Neural cell (in vitro differentiated cells): ENCODE data around the gene HFM1. TPM values are rescaled to one million over a fixed set of nuclear protein-coding genes. Genes with fewer than 3 reads are reported as not detected.

Experiments used
- H2AFZ ChIP-seq: fragments of 200-600, 300-800 bp; sonication (generic), shearing (Covaris generic); 2 replicates; pipeline ENCODE4 v1.6.0; 2014; ENCODE audit warnings: low read depth, mild to moderate bottlenecking, antibody characterized with exemption, low read length, moderate library complexity
- H3F3A ChIP-seq: fragments of 200-600 bp; shearing (Covaris generic); 2 replicates; pipeline ENCODE4 v1.6.1; 2016; ENCODE audit warnings: mild to moderate bottlenecking, moderate library complexity, mixed read lengths, antibody characterized with exemption, low read length; ENCODE audit not compliant: insufficient read depth, poor library complexity, severe bottlenecking
- H3K27ac ChIP-seq: fragments of 200-600, 300-800 bp; sonication (generic), shearing (Covaris generic); 2 replicates; pipeline ENCODE4 v1.5.1; 2014; ENCODE audit warnings: mild to moderate bottlenecking, low read length, moderate library complexity
- H3K27me3 ChIP-seq: fragments of 300-800, 200-600 bp; sonication (generic), shearing (Covaris generic); 2 replicates; pipeline ENCODE4 v1.6.0; 2014; ENCODE audit warnings: mild to moderate bottlenecking, low read depth, low read length, moderate library complexity; ENCODE audit not compliant: insufficient read depth
- H3K36me3 ChIP-seq: fragments of 300-800, 200-600 bp; sonication (generic), shearing (Covaris generic); 2 replicates; pipeline ENCODE4 v1.5.1; 2014; ENCODE audit warnings: mild to moderate bottlenecking, antibody characterized with exemption, low read length, moderate library complexity; ENCODE audit not compliant: insufficient read depth
- H3K4me2 ChIP-seq: fragments of 300-800, 200-600 bp; sonication (generic), shearing (Covaris generic); 2 replicates; pipeline ENCODE4 v1.6.0; 2014; ENCODE audit warnings: mild to moderate bottlenecking, low read length
- H3K4me3 ChIP-seq: fragments of 300-800, 200-600 bp; sonication (generic), shearing (Covaris generic); 2 replicates; pipeline ENCODE4 v1.5.1; 2014; ENCODE audit warnings: mild to moderate bottlenecking, low read length, moderate library complexity
- H3K79me2 ChIP-seq: fragments of 200-600 bp; shearing (Covaris generic); replicated peaks from 2 replicates; pipeline ENCODE4 v1.6.0; 2014; ENCODE audit warnings: mild to moderate bottlenecking, low read length, moderate library complexity; ENCODE audit not compliant: insufficient read depth
- H3K9ac ChIP-seq: fragments of 300-800, 200-600 bp; sonication (generic), shearing (Covaris generic); 2 replicates; pipeline ENCODE4 v1.6.1; 2016; ENCODE audit warnings: mild to moderate bottlenecking, low read length, mixed read lengths
- H3K9me2 ChIP-seq: fragments of 200-600 bp; shearing (Covaris generic); 2 replicates; pipeline ENCODE4 v1.6.1; 2016; ENCODE audit warnings: mild to moderate bottlenecking, low read length, mixed read lengths; ENCODE audit not compliant: insufficient read depth
- H3K9me3 ChIP-seq: fragments of 200-600, 300-800 bp; sonication (generic), shearing (Covaris generic); 2 replicates; pipeline ENCODE4 v1.6.1; 2016; ENCODE audit warnings: mild to moderate bottlenecking, mixed run types, low read length, moderate library complexity, mixed read lengths
- H4K20me1 ChIP-seq: fragments of 200-600 bp; shearing (Covaris generic); 2 replicates; pipeline ENCODE4 v1.6.1; 2016; ENCODE audit warnings: mild to moderate bottlenecking, mixed run types; ENCODE audit not compliant: insufficient read depth
- CTCF ChIP-seq: fragments of 450-650 bp; IDR thresholded peaks from 2 replicates; pipeline ENCODE4 v1.5.1; 2014; ENCODE audit warnings: antibody characterized with exemption, mild to moderate bottlenecking, moderate library complexity; ENCODE audit not compliant: poor library complexity, severe bottlenecking
- EP300 ChIP-seq: fragments of 450-650 bp; conservative IDR thresholded peaks from 2 replicates; pipeline ENCODE4 v1.6.1; 2014; ENCODE audit warnings: antibody characterized with exemption, mild to moderate bottlenecking, moderate library complexity; ENCODE audit not compliant: poor library complexity, severe bottlenecking
- EZH2 ChIP-seq: fragments of 200-600, 300-800 bp; shearing (Covaris generic), sonication (generic); IDR thresholded peaks from 2 replicates; pipeline ENCODE4 v1.6.1; 2014; ENCODE audit warnings: antibody characterized with exemption, low read length, borderline replicate concordance, mild to moderate bottlenecking; ENCODE audit not compliant: insufficient read depth, poor library complexity, severe bottlenecking
- MXI1 ChIP-seq: fragments of 450-650 bp; conservative IDR thresholded peaks from 2 replicates; pipeline ENCODE4 v1.6.1; 2014; ENCODE audit warnings: antibody characterized with exemption, mild to moderate bottlenecking; ENCODE audit not compliant: poor library complexity, severe bottlenecking
- POLR2AphosphoS5 ChIP-seq: IDR thresholded peaks from 2 replicates; pipeline ENCODE4 v1.6.1; 2012
- RAD21 ChIP-seq: fragments of 450-650 bp; conservative IDR thresholded peaks from 2 replicates; pipeline ENCODE4 v1.6.1; 2014; ENCODE audit warnings: antibody characterized with exemption, mild to moderate bottlenecking, moderate library complexity
- SMC3 ChIP-seq: fragments of 450-650 bp; conservative IDR thresholded peaks from 2 replicates; pipeline ENCODE4 v1.6.1; 2014; ENCODE audit warnings: antibody characterized with exemption, mild to moderate bottlenecking, moderate library complexity; ENCODE audit not compliant: poor library complexity
- TAF1 ChIP-seq: IDR thresholded peaks from 2 replicates; pipeline ENCODE4 v1.6.1; 2012; ENCODE audit warnings: low read depth
- polyA plus RNA-seq: library from polyadenylated mRNA; depleted of rRNA; stranded (reverse); fragments of >200 nt; gene quantifications from 2 replicates; pipeline ENCODE4 v1.2.3, GENCODE V29; 2014
- TF ChIP-seq, protein P1 (sequence below): IDR thresholded peaks from 2 replicates; pipeline ENCODE4 v1.6.1; 2012; ENCODE audit warnings: borderline replicate concordance

The HFM1 gene
- polyA plus RNA-seq, 1 donor from 2014 or later: 30.5 TPM

DNA sequence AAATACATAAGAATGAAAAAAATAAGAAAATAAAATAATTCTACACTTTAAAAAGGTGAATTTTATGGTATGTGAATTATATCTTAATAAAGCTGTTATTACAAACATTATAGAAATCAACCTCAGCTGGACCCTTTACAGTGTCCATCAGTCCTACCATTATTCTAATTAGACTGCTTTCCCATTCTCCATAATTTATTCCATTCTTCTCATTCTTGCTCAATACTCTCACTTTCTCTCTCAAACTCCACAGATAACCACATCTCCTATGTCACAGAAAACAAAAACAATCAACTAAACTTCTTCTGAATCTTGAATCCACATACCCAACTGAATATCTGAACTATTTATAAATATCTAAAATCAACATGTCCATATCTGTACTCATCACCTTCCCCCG is 11.6 kb downstream of the HFM1 start:
- Histone ChIP-seq H2AFZ (no peak overlapping the region), H3F3A (no peaks in the 10 kb centered on the region), H4K20me1 (no peaks in the 10 kb centered on the region), H3K9me3 (no peaks in the 10 kb centered on the region), H3K4me2 (no peak overlapping the region), H3K9ac (no peak overlapping the region), H3K36me3 (no peaks in the 10 kb centered on the region), H3K4me3 (no peak overlapping the region), H3K27ac (no peak overlapping the region), H3K27me3 (no peaks in the 10 kb centered on the region), H3K79me2 (no peaks in the 10 kb centered on the region), H3K9me2 (no peaks in the 10 kb centered on the region)
- TF ChIP-seq TAF1: no peak
- no peak for TF ChIP-seq EP300
- no peak for TF ChIP-seq EZH2
- TF ChIP-seq MXI1: no peak
- no peak for TF ChIP-seq RAD21
- TF ChIP-seq CTCF: no peak
- TF ChIP-seq SMC3: no peak
- TF ChIP-seq POLR2AphosphoS5: no peak
- TF ChIP-seq, protein P1, sequence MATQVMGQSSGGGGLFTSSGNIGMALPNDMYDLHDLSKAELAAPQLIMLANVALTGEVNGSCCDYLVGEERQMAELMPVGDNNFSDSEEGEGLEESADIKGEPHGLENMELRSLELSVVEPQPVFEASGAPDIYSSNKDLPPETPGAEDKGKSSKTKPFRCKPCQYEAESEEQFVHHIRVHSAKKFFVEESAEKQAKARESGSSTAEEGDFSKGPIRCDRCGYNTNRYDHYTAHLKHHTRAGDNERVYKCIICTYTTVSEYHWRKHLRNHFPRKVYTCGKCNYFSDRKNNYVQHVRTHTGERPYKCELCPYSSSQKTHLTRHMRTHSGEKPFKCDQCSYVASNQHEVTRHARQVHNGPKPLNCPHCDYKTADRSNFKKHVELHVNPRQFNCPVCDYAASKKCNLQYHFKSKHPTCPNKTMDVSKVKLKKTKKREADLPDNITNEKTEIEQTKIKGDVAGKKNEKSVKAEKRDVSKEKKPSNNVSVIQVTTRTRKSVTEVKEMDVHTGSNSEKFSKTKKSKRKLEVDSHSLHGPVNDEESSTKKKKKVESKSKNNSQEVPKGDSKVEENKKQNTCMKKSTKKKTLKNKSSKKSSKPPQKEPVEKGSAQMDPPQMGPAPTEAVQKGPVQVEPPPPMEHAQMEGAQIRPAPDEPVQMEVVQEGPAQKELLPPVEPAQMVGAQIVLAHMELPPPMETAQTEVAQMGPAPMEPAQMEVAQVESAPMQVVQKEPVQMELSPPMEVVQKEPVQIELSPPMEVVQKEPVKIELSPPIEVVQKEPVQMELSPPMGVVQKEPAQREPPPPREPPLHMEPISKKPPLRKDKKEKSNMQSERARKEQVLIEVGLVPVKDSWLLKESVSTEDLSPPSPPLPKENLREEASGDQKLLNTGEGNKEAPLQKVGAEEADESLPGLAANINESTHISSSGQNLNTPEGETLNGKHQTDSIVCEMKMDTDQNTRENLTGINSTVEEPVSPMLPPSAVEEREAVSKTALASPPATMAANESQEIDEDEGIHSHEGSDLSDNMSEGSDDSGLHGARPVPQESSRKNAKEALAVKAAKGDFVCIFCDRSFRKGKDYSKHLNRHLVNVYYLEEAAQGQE: no peak

DNA sequence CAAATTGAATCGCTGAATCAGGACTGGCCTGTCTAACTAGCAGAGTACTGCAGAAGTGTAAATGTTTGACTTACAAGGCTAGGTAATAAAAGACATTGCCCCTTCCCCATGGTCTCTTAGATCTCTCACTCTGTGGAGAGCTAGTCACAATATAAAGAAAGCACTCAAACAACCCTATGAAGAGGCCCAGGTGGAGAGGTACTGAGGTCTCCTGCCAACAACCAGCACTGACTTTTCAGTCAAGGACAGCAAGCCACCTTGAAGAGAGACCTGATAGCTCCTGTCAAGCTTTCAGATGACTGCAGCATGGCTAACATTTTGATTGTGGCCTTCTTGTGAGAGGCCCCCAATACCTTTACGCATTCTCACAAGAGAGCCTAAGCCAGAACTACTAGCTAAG is 18.5 kb downstream of the HFM1 start:
- no peak for TF ChIP-seq EP300
- no peak for TF ChIP-seq TAF1
- TF ChIP-seq, protein P1: no peak
- TF ChIP-seq MXI1: no peak
- no peak for TF ChIP-seq EZH2
- TF ChIP-seq RAD21: no peak
- TF ChIP-seq POLR2AphosphoS5: no peak
- Histone ChIP-seq H3K9me3 (no peaks in the 10 kb centered on the region), H3F3A (no peaks in the 10 kb centered on the region), H2AFZ (no peak overlapping the region), H3K27ac (no peak overlapping the region), H3K79me2 (no peaks in the 10 kb centered on the region), H3K9ac (no peak overlapping the region), H3K36me3 (no peaks in the 10 kb centered on the region), H3K27me3 (no peaks in the 10 kb centered on the region), H4K20me1 (no peaks in the 10 kb centered on the region), H3K4me2 (no peak overlapping the region), H3K9me2 (no peaks in the 10 kb centered on the region), H3K4me3 (no peak overlapping the region)
